Transverse colon (tissue), 4 donors: Measurements from ENCODE around the gene COX7A1.
A peak's percentile ranks its signal among the peaks of the same experiment; 100 is the strongest.

Source experiments
- CTCF ChIP-seq, 5 experiments: fragments of 200-600 bp in 3 of 5; fragments of 450-650 bp in 2 of 5; sonication (generic) in 3 of 5; IDR thresholded peaks; 1 replicate in 2 of 5; 2 replicates in 3 of 5; pipeline ENCODE4 v1.5.1; 2016 to 2017; ENCODE audit warnings: antibody characterized with exemption in 5 of 5, inconsistent platforms in 3 of 5, mild to moderate bottlenecking in 2 of 5, moderate library complexity in 1 of 5
- EP300 ChIP-seq: sonication (generic); formaldehyde crosslinking; IDR thresholded peaks from one replicate; pipeline ENCODE4 v1.6.1; 2017; ENCODE audit warnings: antibody characterized with exemption, low read depth
- POLR2A ChIP-seq: fragments of 450-650 bp; IDR thresholded peaks from one replicate; pipeline ENCODE4 v1.6.1; 2016; ENCODE audit warnings: antibody characterized with exemption, mild to moderate bottlenecking, moderate library complexity
- POLR2AphosphoS5 ChIP-seq, 3 donors: sonication (generic); formaldehyde crosslinking; IDR thresholded peaks; one replicate each; pipeline ENCODE4 v1.6.1; 2016; ENCODE audit warnings: antibody characterized with exemption in 3 of 3

- TF ChIP-seq CTCF (IDR thresholded peaks at IDR 0.05) (no peak), POLR2A (peak; percentile 78), EP300 (no peak), POLR2AphosphoS5 (IDR thresholded peaks at IDR 0.05) (peak; percentile 55 to 96 (median 88))
These were observed 37.4 kb downstream of the COX7A1 start, which contains the start of gene POLR2I for GRCh38 chr19:36114721-36115452.
